Measurements from ENCODE around the gene ELK3.

ELK3 gene

DNA sequence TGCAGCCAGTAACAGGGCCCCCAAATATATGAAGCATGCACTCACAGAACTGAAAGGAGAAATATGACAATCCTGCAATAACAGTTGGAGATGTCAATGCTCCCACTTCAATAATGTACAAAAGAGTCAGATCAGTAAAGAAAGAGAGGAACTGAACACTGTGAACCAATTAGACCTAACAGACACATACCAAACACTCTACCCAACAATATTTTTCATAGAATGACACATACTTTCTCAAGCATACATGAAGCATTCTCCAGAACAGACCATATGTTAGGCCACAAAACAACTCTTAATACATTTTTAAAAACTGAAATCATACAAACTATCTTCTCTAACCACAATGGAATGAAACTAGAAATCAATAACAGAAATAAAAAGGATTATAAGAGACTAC, 80.2 kb downstream of the ELK3 start:
- H3K79me2 ChIP-seq (ENCODE audit: insufficient read depth, low read length), result no peaks in the 10 kb centered on the region
- no peaks in the 10 kb centered on the region for H3K4me1 ChIP-seq (ENCODE audit: insufficient read depth, low read length, poor library complexity, severe bottlenecking)
- no peaks in the 10 kb centered on the region for H3K9me2 ChIP-seq (replicated peaks; ENCODE audit: low read depth, low read length)
- no peak overlapping the region for H3K4me2 ChIP-seq (ENCODE audit: low read depth, low read length, poor library complexity, severe bottlenecking)
- H3K27me3 ChIP-seq (ENCODE audit: insufficient read depth, low read length, poor library complexity, severe bottlenecking), result no peaks in the 10 kb centered on the region
- no peaks in the 10 kb centered on the region for H3F3A ChIP-seq (ENCODE audit: low read depth)
- H2AFZ ChIP-seq (ENCODE audit: low read length), result no peak overlapping the region
- H3K4me3 ChIP-seq (ENCODE audit: low read length, poor library complexity, severe bottlenecking), result no peak overlapping the region
- H3K36me3 ChIP-seq (ENCODE audit: insufficient read depth, low read length), result peaks cover 55% of the 10 kb centered on the region; the same call in 1 of the 2 replicates
- H3K9ac ChIP-seq (ENCODE audit: low read depth, low read length, poor library complexity, severe bottlenecking), result no peak overlapping the region
- TF ChIP-seq, protein P1, sequence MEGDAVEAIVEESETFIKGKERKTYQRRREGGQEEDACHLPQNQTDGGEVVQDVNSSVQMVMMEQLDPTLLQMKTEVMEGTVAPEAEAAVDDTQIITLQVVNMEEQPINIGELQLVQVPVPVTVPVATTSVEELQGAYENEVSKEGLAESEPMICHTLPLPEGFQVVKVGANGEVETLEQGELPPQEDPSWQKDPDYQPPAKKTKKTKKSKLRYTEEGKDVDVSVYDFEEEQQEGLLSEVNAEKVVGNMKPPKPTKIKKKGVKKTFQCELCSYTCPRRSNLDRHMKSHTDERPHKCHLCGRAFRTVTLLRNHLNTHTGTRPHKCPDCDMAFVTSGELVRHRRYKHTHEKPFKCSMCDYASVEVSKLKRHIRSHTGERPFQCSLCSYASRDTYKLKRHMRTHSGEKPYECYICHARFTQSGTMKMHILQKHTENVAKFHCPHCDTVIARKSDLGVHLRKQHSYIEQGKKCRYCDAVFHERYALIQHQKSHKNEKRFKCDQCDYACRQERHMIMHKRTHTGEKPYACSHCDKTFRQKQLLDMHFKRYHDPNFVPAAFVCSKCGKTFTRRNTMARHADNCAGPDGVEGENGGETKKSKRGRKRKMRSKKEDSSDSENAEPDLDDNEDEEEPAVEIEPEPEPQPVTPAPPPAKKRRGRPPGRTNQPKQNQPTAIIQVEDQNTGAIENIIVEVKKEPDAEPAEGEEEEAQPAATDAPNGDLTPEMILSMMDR (conservative IDR thresholded peaks at IDR 0.05; ENCODE audit: low read length), result no peak
- no peak for TF ChIP-seq EZH2phosphoT487 (IDR thresholded peaks at IDR 0.05; ENCODE audit: borderline replicate concordance)
- no peaks in the 10 kb centered on the region for H3K9me3 ChIP-seq (ENCODE audit: insufficient read depth, low read depth, low read length)
- peaks cover under 1% of the 10 kb centered on the region for H4K20me1 ChIP-seq (ENCODE audit: insufficient read depth, low read length, poor library complexity, severe bottlenecking)

- H3K36me3 ChIP-seq (ENCODE audit: insufficient read depth, low read length), result peaks cover 83% of the 10 kb centered on the region
Observed at GRCh38 chr12:96285158-96285557, 91.0 kb downstream of the ELK3 start.

GRCh38 chr12:96289067-96289466, 94.9 kb downstream of the ELK3 start:
- H3K27me3 ChIP-seq (ENCODE audit: insufficient read depth, low read length, poor library complexity, severe bottlenecking), result no peaks in the 10 kb centered on the region
- no peak overlapping the region for H2AFZ ChIP-seq (ENCODE audit: low read length)
- H4K20me1 ChIP-seq (ENCODE audit: insufficient read depth, low read length, poor library complexity, severe bottlenecking), result no peaks in the 10 kb centered on the region
- H3K4me1 ChIP-seq (ENCODE audit: insufficient read depth, low read length, poor library complexity, severe bottlenecking), result no peaks in the 10 kb centered on the region
- no peaks in the 10 kb centered on the region for H3K9me3 ChIP-seq (ENCODE audit: insufficient read depth, low read depth, low read length)
- peaks cover 72% of the 10 kb centered on the region for H3K36me3 ChIP-seq (ENCODE audit: insufficient read depth, low read length)
- no peak overlapping the region for H3K9ac ChIP-seq (ENCODE audit: low read depth, low read length, poor library complexity, severe bottlenecking)
- H3F3A ChIP-seq (ENCODE audit: low read depth), result no peaks in the 10 kb centered on the region
- H3K79me2 ChIP-seq (ENCODE audit: insufficient read depth, low read length), result no peaks in the 10 kb centered on the region
- H3K9me2 ChIP-seq (replicated peaks; ENCODE audit: low read depth, low read length), result no peaks in the 10 kb centered on the region
- H3K4me3 ChIP-seq (ENCODE audit: low read length, poor library complexity, severe bottlenecking), result no peak overlapping the region
- TF ChIP-seq, protein P1 (conservative IDR thresholded peaks at IDR 0.05; ENCODE audit: low read length), result no peak
- no peak for TF ChIP-seq EZH2phosphoT487 (IDR thresholded peaks at IDR 0.05; ENCODE audit: borderline replicate concordance)
- H3K4me2 ChIP-seq (ENCODE audit: low read depth, low read length, poor library complexity, severe bottlenecking), result no peak overlapping the region

More at GRCh38 chr12:96285158-96285557, 91.0 kb downstream of the ELK3 start:
- no peak overlapping the region for H3K4me3 ChIP-seq (ENCODE audit: low read length, poor library complexity, severe bottlenecking)
- H3K9me3 ChIP-seq (ENCODE audit: insufficient read depth, low read depth, low read length), result no peaks in the 10 kb centered on the region
- H2AFZ ChIP-seq (ENCODE audit: low read length), result no peak overlapping the region
- H3K9ac ChIP-seq (ENCODE audit: low read depth, low read length, poor library complexity, severe bottlenecking), result no peak overlapping the region
- H3K4me1 ChIP-seq (ENCODE audit: insufficient read depth, low read length, poor library complexity, severe bottlenecking), result no peaks in the 10 kb centered on the region
- H3K79me2 ChIP-seq (ENCODE audit: insufficient read depth, low read length), result no peaks in the 10 kb centered on the region
- no peaks in the 10 kb centered on the region for H3K27me3 ChIP-seq (ENCODE audit: insufficient read depth, low read length, poor library complexity, severe bottlenecking)
- TF ChIP-seq, protein P1 (conservative IDR thresholded peaks at IDR 0.05; ENCODE audit: low read length), result no peak
- TF ChIP-seq EZH2phosphoT487 (IDR thresholded peaks at IDR 0.05; ENCODE audit: borderline replicate concordance), result no peak
- H3F3A ChIP-seq (ENCODE audit: low read depth), result no peaks in the 10 kb centered on the region
- no peaks in the 10 kb centered on the region for H3K9me2 ChIP-seq (replicated peaks; ENCODE audit: low read depth, low read length)
- H3K4me2 ChIP-seq (ENCODE audit: low read depth, low read length, poor library complexity, severe bottlenecking), result no peak overlapping the region
- no peaks in the 10 kb centered on the region for H4K20me1 ChIP-seq (ENCODE audit: insufficient read depth, low read length, poor library complexity, severe bottlenecking)

Measured in Loucy (cell line).